ENCODE measurements around the gene PLAAT2. TPM values are rescaled to one million over a fixed set of nuclear protein-coding genes. Genes with fewer than 3 reads are reported as not detected.

Gene PLAAT2
- total RNA-seq, 1 experiment from 2014 or later, result not detected

DNA sequence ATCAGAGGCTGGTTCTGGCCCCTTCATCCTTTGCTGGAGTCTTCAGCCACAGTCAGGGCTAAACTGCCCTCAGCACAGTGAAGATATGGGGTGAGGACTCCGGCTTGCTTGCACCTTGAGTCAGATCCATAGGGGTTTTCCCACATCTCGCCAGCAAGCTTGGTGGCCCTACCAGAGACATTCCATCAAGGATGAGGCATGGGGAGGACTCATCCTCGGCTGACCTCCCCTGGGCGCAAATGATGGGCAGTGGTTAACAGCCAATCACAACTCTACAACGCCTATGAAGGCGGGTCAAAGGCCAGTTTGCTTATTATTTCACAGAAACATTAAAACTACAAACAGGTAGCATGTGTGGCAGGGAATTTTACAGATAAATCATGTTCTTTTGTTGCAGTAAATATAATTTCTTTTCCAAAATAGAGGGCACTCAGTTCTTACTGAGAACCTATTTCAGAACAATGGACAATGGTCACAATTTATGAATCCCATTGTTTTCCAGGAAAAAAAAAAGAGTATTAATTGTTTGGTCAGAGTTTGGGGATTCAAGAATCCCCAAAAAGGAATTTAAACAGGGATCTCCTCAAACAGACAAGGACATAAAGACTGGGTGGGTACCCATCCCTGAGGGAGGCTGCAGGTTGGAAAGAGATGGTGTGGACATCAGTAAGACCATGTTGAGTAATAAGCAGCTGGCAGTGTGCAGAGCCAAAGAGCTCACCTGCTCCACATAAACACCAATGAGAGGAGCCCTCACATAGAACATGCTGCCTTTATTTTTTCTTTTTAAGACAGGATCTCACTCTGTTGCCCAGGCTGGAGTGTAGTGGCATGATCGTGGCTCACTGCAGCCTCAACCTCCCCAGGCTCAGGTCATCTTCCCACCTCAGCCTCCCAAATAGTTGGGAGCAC lies 36.3 kb upstream of the PLAAT2 start:
- no peaks in the 10 kb centered on the region for H3K27me3 ChIP-seq (replicated peaks; ENCODE audit: insufficient read depth, low read depth, low read length, poor library complexity)
- intact Hi-C loops (cut with micrococcal nuclease; ENCODE audit: unreplicated experiment), result no loop called here
- no peaks in the 10 kb centered on the region for H3K4me1 ChIP-seq (ENCODE audit: insufficient read depth, low read length, poor library complexity, severe bottlenecking)
- H3K9me3 ChIP-seq (ENCODE audit: low read depth, low read length, poor library complexity, severe bottlenecking), result no peaks in the 10 kb centered on the region
- no peak for DNase-seq (ENCODE audit: low spot score)
- ChIA-PET POLR2A (ENCODE audit: low non-redundant PET) (no interaction called here), CTCF (no interaction called here)
- H3K27ac ChIP-seq (ENCODE audit: low read depth, low read length, poor library complexity, severe bottlenecking), result no peak overlapping the region
- no TSS peak for BruUV-seq (replicated peaks)
- TF ChIP-seq CTCF (conservative IDR thresholded peaks at IDR 0.05; ENCODE audit: low read depth, low read length) (no peak), EZH2 (IDR thresholded peaks at IDR 0.05; ENCODE audit: borderline replicate concordance, low read depth, low read length, poor library complexity, severe bottlenecking) (no peak)
- H3K36me3 ChIP-seq (ENCODE audit: insufficient read depth, low read length, poor library complexity, severe bottlenecking), result no peaks in the 10 kb centered on the region
- no peak overlapping the region for H3K4me3 ChIP-seq (ENCODE audit: low read depth, low read length, poor library complexity, severe bottlenecking)

DNA sequence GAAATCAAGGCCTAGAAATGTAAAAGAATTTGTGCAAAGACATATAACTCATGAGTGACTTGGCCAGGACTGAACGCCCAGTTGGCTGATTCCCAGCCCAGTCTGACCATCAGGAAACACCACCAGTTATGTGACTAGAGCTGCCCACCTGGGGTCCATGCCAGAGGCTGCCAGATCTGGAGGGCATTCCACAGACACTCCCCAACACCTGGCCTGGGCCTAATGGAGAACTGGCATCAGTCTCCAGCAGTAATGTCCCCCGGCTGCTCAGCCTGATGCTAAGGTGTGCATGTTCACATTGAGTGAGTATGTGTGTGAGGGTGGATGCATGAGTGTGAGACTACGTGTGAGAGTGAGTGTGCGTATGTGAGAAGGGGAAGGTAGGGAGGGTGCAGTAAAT lies 35.4 kb upstream of the PLAAT2 start:
- H3K9me3 ChIP-seq (ENCODE audit: low read depth, low read length, poor library complexity, severe bottlenecking), result no peaks in the 10 kb centered on the region
- intact Hi-C loops (cut with micrococcal nuclease; ENCODE audit: unreplicated experiment), result no loop called here
- no peak overlapping the region for H3K4me3 ChIP-seq (ENCODE audit: low read depth, low read length, poor library complexity, severe bottlenecking)
- no peaks in the 10 kb centered on the region for H3K27me3 ChIP-seq (replicated peaks; ENCODE audit: insufficient read depth, low read depth, low read length, poor library complexity)
- H3K36me3 ChIP-seq (ENCODE audit: insufficient read depth, low read length, poor library complexity, severe bottlenecking), result no peaks in the 10 kb centered on the region
- no peaks in the 10 kb centered on the region for H3K4me1 ChIP-seq (ENCODE audit: insufficient read depth, low read length, poor library complexity, severe bottlenecking)
- no peak overlapping the region for H3K27ac ChIP-seq (ENCODE audit: low read depth, low read length, poor library complexity, severe bottlenecking)
- BruUV-seq (replicated peaks), result no TSS peak
- POLR2A ChIA-PET (ENCODE audit: low non-redundant PET), result no interaction called here
- TF ChIP-seq EZH2 (IDR thresholded peaks at IDR 0.05; ENCODE audit: borderline replicate concordance, low read depth, low read length, poor library complexity, severe bottlenecking), result no peak
- no peak for TF ChIP-seq CTCF (conservative IDR thresholded peaks at IDR 0.05; ENCODE audit: low read depth, low read length)
- CTCF ChIA-PET, result no interaction called here
- no peak for DNase-seq (ENCODE audit: low spot score)

GRCh38 chr11:63595296-63595695 lies 32.1 kb upstream of the PLAAT2 start:
- H3K36me3 ChIP-seq (ENCODE audit: insufficient read depth, low read length, poor library complexity, severe bottlenecking), result no peaks in the 10 kb centered on the region
- BruUV-seq (replicated peaks), result no TSS peak
- TF ChIP-seq CTCF (conservative IDR thresholded peaks at IDR 0.05; ENCODE audit: low read depth, low read length) (no peak), EZH2 (IDR thresholded peaks at IDR 0.05; ENCODE audit: borderline replicate concordance, low read depth, low read length, poor library complexity, severe bottlenecking) (no peak)
- POLR2A ChIA-PET (ENCODE audit: low non-redundant PET), result no interaction called here
- CTCF ChIA-PET, result interaction anchor here (1.1 kb wide), 1 partner anchor 560 kb away, joined by 6 read pairs; no protein-coding TSS in a partner anchor
- no peaks in the 10 kb centered on the region for H3K9me3 ChIP-seq (ENCODE audit: low read depth, low read length, poor library complexity, severe bottlenecking)
- no peak overlapping the region for H3K27ac ChIP-seq (ENCODE audit: low read depth, low read length, poor library complexity, severe bottlenecking)
- no peak for DNase-seq (ENCODE audit: low spot score)
- no peak overlapping the region for H3K4me3 ChIP-seq (ENCODE audit: low read depth, low read length, poor library complexity, severe bottlenecking)
- intact Hi-C loops (cut with micrococcal nuclease; ENCODE audit: unreplicated experiment), result no loop called here
- H3K27me3 ChIP-seq (replicated peaks; ENCODE audit: insufficient read depth, low read depth, low read length, poor library complexity), result no peaks in the 10 kb centered on the region
- H3K4me1 ChIP-seq (ENCODE audit: insufficient read depth, low read length, poor library complexity, severe bottlenecking), result no peaks in the 10 kb centered on the region
